Measurements from ENCODE around the gene ARFGAP2. TPM values are rescaled to one million over a fixed set of nuclear protein-coding genes. Genes with fewer than 3 reads are reported as not detected.

The ARFGAP2 gene
- total and polyA plus RNA-seq, 2 donors (not counting 3 experiments of a cell fraction or from before 2014, with no cell fraction given), result 78.9 to 108 TPM

DNA sequence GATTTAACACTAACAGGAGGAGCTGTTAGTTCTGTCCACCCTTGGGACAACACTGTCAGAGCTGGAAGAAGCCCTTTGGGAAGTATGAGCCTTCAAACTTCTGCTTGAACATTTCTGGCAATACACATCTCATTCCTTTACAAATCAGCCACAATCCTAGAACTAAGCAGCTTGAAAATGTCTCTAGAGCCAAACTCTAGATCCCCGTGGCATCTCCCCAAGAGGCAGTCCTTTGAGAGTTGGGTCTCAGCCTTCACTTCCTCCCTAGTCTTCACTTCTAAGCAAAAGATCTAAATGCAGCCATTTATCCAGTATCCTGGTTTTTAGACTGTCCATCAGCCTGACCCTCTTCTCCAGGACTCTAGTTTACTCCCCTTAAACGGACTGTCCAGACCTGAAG lies 26.9 kb downstream of the ARFGAP2 start:
- Histone ChIP-seq H3K4me2 (ENCODE audit: insufficient read depth, low read length) (no peak overlapping the region), H3K36me3 (ENCODE audit: control insufficient read depth in 2 of 2, extremely low read depth in 1 of 2, insufficient read depth in 2 of 2, low read length in 2 of 2) (peaks cover 0 to 2% of the 10 kb centered on the region in 2 experiments), H2AFZ (ENCODE audit: low read depth, low read length) (no peak overlapping the region), H3K27me3 (ENCODE audit: control insufficient read depth in 2 of 2, insufficient read depth in 2 of 2, low read length in 2 of 2) (no peaks in the 10 kb centered on the region), H3K4me1 (ENCODE audit: control insufficient read depth, extremely low read depth, insufficient read depth, low read length) (no peaks in the 10 kb centered on the region), H3K9me1 (replicated peaks; ENCODE audit: control insufficient read depth, extremely low read depth, insufficient read depth, low read length) (no peaks in the 10 kb centered on the region), H3K79me2 (ENCODE audit: control insufficient read depth, insufficient read depth, low read length) (no peaks in the 10 kb centered on the region), H3K9ac (replicated peaks; ENCODE audit: extremely low read depth, insufficient read depth, low read length) (no peak overlapping the region), H3K4me3 (replicated peaks in 1 of 3; ENCODE audit: insufficient read depth in 1 of 3, low read depth in 1 of 3, low read length in 3 of 3) (no peak overlapping the region), H4K20me1 (replicated peaks; ENCODE audit: control insufficient read depth, extremely low read depth, insufficient read depth, low read length) (no peaks in the 10 kb centered on the region), H3K27ac (ENCODE audit: insufficient read depth, low read depth, low read length) (no peak overlapping the region), H3K9me3 (replicated peaks; ENCODE audit: control insufficient read depth, insufficient read depth, low read length) (no peaks in the 10 kb centered on the region)
- DNase-seq (ENCODE audit: low read depth, low spot score) (no peak), FAIRE-seq (no peak)
- intact Hi-C loops (cut with micrococcal nuclease) (no loop called here), dilution Hi-C loops (cut with MboI; ENCODE audit: extremely low pct_ligation_motif_present, low sequenced_read_pairs) (no loop called here)
- POLR2A ChIA-PET, result interaction anchor here (0.5 kb wide), 1 partner anchor 64 kb away, joined by 3 read pairs; no protein-coding TSS in a partner anchor
- no TSS peak for BruUV-seq (replicated peaks)
- TF ChIP-seq EZH2 (IDR thresholded peaks at IDR 0.05; ENCODE audit: borderline replicate concordance, low read depth, low read length, severe bottlenecking) (no peak), JUN (IDR thresholded peaks at IDR 0.05; ENCODE audit: borderline replicate concordance, insufficient read depth, insufficient read length, low read depth) (no peak), POLR2AphosphoS5 (IDR thresholded peaks at IDR 0.05; ENCODE audit: insufficient read depth, low read depth, low read length) (no peak), MAX (IDR thresholded peaks at IDR 0.05; ENCODE audit: insufficient read depth, insufficient read length) (no peak), MYC (IDR thresholded peaks at IDR 0.05; ENCODE audit: low read depth, low read length) (no peak), GATA2 (IDR thresholded peaks at IDR 0.05; ENCODE audit: insufficient read depth, insufficient read length, low read depth, low read length) (no peak), FOS (IDR thresholded peaks at IDR 0.05; ENCODE audit: borderline replicate concordance, insufficient read depth, low read length) (no peak), POLR2A (IDR thresholded peaks at IDR 0.05; ENCODE audit: low read depth, low read length) (no peak), CTCF (IDR thresholded peaks at IDR 0.05; ENCODE audit: extremely low read depth in 1 of 2, insufficient read depth in 1 of 2, low read depth in 1 of 2, low read length in 2 of 2) (no peak)
- CTCF ChIA-PET, result no interaction called here
